ENCODE measurements around the gene DLST.
"Not testable (repeated sequence)": the region's sequence is repeated elsewhere in the genome, so short reads cannot be mapped to it uniquely, and the experiment has no call there.

Gene DLST

DNA sequence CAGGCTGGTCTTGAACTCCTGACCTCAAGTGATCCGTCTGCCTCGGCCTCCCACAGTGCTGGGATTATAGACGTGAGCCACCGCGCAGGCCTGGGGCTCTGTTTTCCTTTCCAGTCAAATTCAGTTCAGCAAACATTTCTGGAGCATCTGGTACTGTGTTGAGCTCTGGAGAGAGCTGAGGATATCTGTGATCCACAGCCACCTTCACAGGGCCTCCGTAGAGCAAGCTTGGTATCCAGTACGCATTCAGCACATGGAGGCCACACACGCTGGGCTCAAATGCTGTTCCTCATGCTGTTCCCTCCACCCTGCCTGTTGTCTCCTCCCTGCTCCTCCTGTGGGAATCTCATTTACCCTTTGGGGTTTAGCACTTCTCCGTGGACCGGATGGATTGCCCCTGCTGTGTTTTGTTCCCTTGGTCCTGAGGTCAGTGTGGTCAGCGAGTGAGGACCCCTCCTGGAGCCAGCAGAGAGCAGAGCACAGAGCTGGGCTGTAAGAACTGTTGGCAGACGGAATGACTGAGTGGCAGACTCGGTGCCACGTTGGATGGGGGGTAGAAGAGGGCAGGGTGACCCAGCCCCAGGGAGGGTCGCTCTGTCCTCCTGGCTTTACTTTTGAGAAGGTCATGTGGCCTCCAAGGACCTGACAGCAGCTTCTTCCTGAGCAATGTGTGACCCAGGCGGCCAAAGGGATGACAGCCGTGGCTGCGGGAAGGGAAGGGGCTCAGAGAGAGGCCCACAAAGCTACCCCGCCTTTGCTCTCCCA, 40.5 kb downstream of the DLST start:
- DNase-seq (ENCODE audit: low read depth) = no peak
- H3K4me3 ChIP-seq (ENCODE audit: low read depth, low read length) = peak overlapping the region; percentile 43
- TF ChIP-seq, protein P1, sequence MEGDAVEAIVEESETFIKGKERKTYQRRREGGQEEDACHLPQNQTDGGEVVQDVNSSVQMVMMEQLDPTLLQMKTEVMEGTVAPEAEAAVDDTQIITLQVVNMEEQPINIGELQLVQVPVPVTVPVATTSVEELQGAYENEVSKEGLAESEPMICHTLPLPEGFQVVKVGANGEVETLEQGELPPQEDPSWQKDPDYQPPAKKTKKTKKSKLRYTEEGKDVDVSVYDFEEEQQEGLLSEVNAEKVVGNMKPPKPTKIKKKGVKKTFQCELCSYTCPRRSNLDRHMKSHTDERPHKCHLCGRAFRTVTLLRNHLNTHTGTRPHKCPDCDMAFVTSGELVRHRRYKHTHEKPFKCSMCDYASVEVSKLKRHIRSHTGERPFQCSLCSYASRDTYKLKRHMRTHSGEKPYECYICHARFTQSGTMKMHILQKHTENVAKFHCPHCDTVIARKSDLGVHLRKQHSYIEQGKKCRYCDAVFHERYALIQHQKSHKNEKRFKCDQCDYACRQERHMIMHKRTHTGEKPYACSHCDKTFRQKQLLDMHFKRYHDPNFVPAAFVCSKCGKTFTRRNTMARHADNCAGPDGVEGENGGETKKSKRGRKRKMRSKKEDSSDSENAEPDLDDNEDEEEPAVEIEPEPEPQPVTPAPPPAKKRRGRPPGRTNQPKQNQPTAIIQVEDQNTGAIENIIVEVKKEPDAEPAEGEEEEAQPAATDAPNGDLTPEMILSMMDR (IDR thresholded peaks at IDR 0.05; ENCODE audit: low read depth, low read length) = no peak
- TF ChIP-seq MYC (IDR thresholded peaks at IDR 0.05; ENCODE audit: low read depth, low read length) (no peak), POLR2A (IDR thresholded peaks at IDR 0.05; ENCODE audit: extremely low read depth, insufficient read length) (no peak)
- TF ChIP-seq, protein P2, sequence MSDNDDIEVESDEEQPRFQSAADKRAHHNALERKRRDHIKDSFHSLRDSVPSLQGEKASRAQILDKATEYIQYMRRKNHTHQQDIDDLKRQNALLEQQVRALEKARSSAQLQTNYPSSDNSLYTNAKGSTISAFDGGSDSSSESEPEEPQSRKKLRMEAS (IDR thresholded peaks at IDR 0.05; ENCODE audit: low read depth, low read length) = no peak

DNA sequence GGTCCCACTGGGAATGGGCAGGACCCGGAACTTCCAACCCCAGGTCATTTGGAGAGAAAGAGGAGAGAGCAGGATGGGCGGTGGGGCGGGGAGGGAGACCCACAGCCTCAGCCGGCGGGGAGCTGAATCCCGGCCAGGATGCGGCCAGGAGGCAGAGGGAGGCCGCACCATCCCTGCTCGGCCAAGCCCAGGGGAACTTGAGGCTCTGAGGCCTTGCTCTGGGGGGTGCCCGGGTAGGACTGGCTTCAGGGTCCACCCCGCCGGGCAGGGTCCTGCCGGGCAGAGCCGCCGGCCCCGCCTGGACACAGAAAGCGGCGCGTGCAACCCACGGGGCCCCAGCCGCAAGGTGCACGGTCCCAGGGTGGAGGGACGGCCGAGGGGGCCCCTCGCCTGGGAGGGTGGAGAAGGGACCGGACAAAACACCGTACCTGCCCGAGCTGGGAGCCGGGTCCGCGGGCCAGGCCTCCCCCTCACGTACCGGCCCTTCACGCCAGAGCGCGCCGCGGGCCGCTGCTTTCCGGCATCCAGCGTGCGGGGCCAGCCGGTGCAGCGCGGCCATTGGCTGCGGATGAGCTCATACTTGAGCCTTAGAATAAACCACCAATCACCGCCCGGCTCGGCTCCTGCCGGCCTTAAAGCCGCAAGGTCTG, 41.2 kb downstream of the DLST start, which contains the start of gene RPS6KL1:
Gene RPS6KL1, minus strand, starts transcription at position 509 of the 650 bp plus-strand sequence. CDS start 1,719 bp downstream, outside the sequence.
- peak; percentile 70 for DNase-seq (ENCODE audit: low read depth)
- H3K4me3 ChIP-seq (ENCODE audit: low read depth, low read length) = peak within 1 kb of the TSS; percentile 43
- TF ChIP-seq, protein P1 (IDR thresholded peaks at IDR 0.05; ENCODE audit: low read depth, low read length) = no peak
- TF ChIP-seq POLR2A (IDR thresholded peaks at IDR 0.05; ENCODE audit: extremely low read depth, insufficient read length) = no peak
- TF ChIP-seq, protein P2 (IDR thresholded peaks at IDR 0.05; ENCODE audit: low read depth, low read length) = no peak

DNA sequence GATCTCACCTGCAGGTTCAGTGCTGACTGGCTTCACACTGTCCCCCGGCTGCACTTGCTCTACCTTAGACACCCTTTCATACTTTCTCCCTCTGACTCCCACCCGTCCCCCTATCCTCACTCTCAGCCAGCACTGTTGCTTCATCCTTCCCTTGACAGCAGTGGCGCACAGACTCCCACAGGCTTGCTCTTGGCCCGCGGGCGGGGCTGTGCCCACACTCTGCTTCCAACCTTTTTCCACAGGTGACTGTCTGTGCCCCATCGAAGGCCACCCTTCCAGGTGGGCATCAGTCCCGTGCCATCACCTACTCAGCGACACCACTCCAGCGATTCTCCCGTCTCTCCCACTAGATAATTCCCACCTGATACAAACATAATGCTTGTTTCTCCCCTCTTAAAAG, 42.3 kb downstream of the DLST start:
- TF ChIP-seq, protein P2 (IDR thresholded peaks at IDR 0.05; ENCODE audit: low read depth, low read length) = no peak
- TF ChIP-seq, protein P1 (IDR thresholded peaks at IDR 0.05; ENCODE audit: low read depth, low read length) = no peak
- TF ChIP-seq POLR2A (IDR thresholded peaks at IDR 0.05; ENCODE audit: extremely low read depth, insufficient read length) = no peak
- no peak for TF ChIP-seq MYC (IDR thresholded peaks at IDR 0.05; ENCODE audit: low read depth, low read length)
- DNase-seq (ENCODE audit: low read depth) = no peak

DNA sequence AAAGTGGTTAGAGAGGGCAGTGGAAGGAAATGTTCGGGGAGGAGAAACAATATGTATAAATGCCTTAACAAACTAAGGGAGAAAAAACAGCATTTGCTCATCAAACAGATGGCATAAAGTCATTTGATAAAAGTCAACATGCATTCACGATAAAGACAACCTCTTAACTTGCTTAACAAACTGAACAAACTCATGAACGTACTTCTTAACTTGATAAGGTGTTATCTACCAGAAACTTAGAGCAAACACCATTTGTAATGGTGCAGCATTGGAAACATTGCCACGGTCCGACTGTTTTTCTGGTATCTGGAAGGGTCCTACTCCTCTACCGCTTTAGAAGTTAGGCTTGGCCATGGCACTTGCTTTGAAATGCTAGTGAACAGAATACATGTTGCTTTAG, 45.5 kb downstream of the DLST start:
- DNase-seq (ENCODE audit: low read depth) = no peak

More for the DNA sequence above, 42.3 kb downstream of the DLST start:
- no peak overlapping the region for H3K4me3 ChIP-seq (ENCODE audit: low read depth, low read length)

DNA sequence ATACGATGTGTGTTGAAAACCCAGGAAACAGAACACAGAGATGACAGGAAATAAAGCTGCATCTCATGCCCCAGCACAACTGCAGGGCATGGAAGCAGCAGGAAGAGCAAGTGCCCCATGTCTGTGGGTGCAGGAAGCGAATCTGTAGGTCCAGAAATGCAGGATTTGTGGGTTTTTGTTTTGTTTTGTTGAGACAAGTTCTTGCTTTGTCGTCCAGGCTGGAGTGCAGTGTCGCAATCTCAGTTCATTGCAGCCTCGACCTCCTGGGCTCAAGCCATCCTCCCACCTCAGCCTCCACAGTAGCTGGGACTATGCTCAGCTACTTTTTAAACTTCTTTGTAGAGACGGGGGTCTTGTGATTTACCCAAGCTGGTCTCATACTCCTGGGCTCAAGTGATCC, 47.5 kb downstream of the DLST start:
- TF ChIP-seq, protein P2 (IDR thresholded peaks at IDR 0.05; ENCODE audit: low read depth, low read length) = no peak
- TF ChIP-seq POLR2A (IDR thresholded peaks at IDR 0.05; ENCODE audit: extremely low read depth, insufficient read length) = no peak
- TF ChIP-seq, protein P1 (IDR thresholded peaks at IDR 0.05; ENCODE audit: low read depth, low read length) = no peak
- no peak for TF ChIP-seq MYC (IDR thresholded peaks at IDR 0.05; ENCODE audit: low read depth, low read length)
- no peak overlapping the region for H3K4me3 ChIP-seq (ENCODE audit: low read depth, low read length)
- DNase-seq (ENCODE audit: low read depth) = no peak

More for the DNA sequence above, 45.5 kb downstream of the DLST start:
- TF ChIP-seq POLR2A (IDR thresholded peaks at IDR 0.05; ENCODE audit: extremely low read depth, insufficient read length) = no peak
- no peak overlapping the region for H3K4me3 ChIP-seq (ENCODE audit: low read depth, low read length)

DNA sequence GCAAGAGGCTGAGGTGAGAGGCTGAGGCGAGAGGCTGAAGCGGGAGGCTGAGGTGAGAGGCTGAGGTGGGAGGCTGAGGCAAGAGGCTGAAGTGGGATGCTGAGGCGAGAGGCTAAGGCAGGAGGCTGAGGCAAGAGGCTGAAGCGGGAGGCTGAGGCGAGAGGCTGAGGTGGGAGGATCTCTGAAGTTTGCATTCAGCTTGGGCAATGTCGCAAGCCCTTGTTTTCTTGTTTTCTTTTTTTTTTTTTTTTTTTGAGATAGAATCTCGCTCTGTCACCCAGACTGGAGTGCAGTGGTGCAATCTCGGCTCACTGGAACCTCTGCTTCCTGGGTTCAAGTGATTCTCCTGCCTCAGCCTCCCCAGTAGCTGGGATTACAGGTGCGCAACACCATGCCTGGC, 50.0 kb downstream of the DLST start:
- not testable (repeated sequence) for DNase-seq (ENCODE audit: low read depth); H3K4me3 ChIP-seq (ENCODE audit: low read depth, low read length)

All from NB4 (cell line).